Adrenal gland (tissue), 5 donors: ENCODE results near the gene COG7.

Source experiments
- POLR2A ChIP-seq, 2 donors: fragments of 450-650 bp; IDR thresholded peaks; one replicate each; pipeline ENCODE4 v1.6.1; 2017; ENCODE audit warnings: antibody characterized with exemption in 2 of 2, mild to moderate bottlenecking in 2 of 2, moderate library complexity in 1 of 2
- TF ChIP-seq, protein P1 (sequence below), 6 experiments: fragments of 450-650 bp in 4 of 6; fragments of 200-600 bp in 2 of 6; sonication (generic) in 1 of 6; IDR thresholded peaks; 1 replicate in 5 of 6; 2 replicates in 1 of 6; pipeline versions ENCODE4 v1.5.1 to v1.8.0; 2016 to 2021; ENCODE audit warnings: antibody characterized with exemption in 6 of 6, mild to moderate bottlenecking in 2 of 6, moderate library complexity in 1 of 6
- donor health status: DM: no; HTN: no; CAD: no.

DNA sequence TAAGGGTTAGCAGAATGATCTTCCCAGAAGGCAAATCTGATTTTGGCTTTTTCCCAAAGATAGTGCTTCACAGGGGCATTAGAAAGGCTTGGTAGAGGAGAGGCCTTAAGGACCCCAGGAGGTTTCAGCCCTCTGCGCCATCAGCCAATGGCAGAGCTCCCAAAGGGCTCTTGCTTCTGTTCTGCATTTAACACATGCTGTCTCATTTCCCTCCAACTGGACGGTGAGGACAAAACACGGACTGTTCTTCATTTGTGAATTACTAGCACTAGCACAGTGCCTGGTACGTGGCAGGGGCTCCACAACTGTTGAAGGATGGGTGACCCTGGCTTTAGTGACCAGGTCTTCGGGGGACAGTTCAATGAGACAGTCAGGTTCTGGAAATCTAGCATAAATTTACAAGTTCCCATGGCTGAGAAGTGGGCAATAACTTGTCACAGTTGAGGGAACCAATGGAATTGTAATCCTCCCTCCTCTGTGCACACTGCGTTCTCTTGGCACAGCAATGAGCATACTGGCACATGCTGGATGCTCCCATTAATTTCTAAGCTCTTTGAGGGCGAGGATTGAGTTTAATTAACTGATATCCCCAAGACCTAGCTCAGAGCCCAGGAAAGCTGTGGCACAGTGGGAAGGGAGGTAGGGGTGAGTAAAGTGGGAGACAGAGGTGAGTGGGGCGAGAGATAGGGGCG, 45.4 kb downstream of the COG7 start:
- TF ChIP-seq, protein P1, sequence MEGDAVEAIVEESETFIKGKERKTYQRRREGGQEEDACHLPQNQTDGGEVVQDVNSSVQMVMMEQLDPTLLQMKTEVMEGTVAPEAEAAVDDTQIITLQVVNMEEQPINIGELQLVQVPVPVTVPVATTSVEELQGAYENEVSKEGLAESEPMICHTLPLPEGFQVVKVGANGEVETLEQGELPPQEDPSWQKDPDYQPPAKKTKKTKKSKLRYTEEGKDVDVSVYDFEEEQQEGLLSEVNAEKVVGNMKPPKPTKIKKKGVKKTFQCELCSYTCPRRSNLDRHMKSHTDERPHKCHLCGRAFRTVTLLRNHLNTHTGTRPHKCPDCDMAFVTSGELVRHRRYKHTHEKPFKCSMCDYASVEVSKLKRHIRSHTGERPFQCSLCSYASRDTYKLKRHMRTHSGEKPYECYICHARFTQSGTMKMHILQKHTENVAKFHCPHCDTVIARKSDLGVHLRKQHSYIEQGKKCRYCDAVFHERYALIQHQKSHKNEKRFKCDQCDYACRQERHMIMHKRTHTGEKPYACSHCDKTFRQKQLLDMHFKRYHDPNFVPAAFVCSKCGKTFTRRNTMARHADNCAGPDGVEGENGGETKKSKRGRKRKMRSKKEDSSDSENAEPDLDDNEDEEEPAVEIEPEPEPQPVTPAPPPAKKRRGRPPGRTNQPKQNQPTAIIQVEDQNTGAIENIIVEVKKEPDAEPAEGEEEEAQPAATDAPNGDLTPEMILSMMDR (IDR thresholded peaks at IDR 0.05): no peak
- no peak for TF ChIP-seq POLR2A (IDR thresholded peaks at IDR 0.05)
